Fibroblast of lung (primary cell): Measurements from ENCODE around the gene CFAP299. TPM values are rescaled to one million over a fixed set of nuclear protein-coding genes. Genes with fewer than 3 reads are reported as not detected.

Source experiments
- DNase-seq, 2 donors: peaks; one replicate each; pipeline versions ENCODE4 v3.0.0 to v3.0.0-alpha.2; 2010; ENCODE audit warnings: low read depth in 2 of 2
- H2AFZ ChIP-seq: 2 replicates; pipeline ENCODE4 v1.5.1; 2012; ENCODE audit warnings: low read length, control low read depth, inconsistent platforms
- H3K27ac ChIP-seq: 2 replicates; pipeline ENCODE4 v1.5.1; 2011; ENCODE audit warnings: low read length, control low read depth; ENCODE audit not compliant: insufficient read depth
- H3K27me3 ChIP-seq: 2 replicates; pipeline ENCODE4 v1.5.1; 2011; ENCODE audit warnings: mild to moderate bottlenecking, low read length; ENCODE audit not compliant: control insufficient read depth, insufficient read depth
- H3K36me3 ChIP-seq: 2 replicates; pipeline ENCODE4 v1.5.1; 2011; ENCODE audit warnings: low read length; ENCODE audit not compliant: control insufficient read depth, insufficient read depth
- H3K4me1 ChIP-seq: 2 replicates; pipeline ENCODE4 v1.5.1; 2011; ENCODE audit warnings: low read length; ENCODE audit not compliant: control insufficient read depth, insufficient read depth; ENCODE audit errors: extremely low read depth
- H3K4me2 ChIP-seq: 2 replicates; pipeline ENCODE4 v1.5.1; 2011; ENCODE audit warnings: low read length, control low read depth; ENCODE audit not compliant: insufficient read depth; ENCODE audit errors: extremely low read depth
- H3K4me3 ChIP-seq, 4 experiments: fragments of 200-600 bp in 1 of 4; sonication (generic) in 1 of 4; replicated peaks in 1 of 4; 2 replicates each; pipeline ENCODE4 v1.5.1; 2011 to 2016; ENCODE audit warnings: low read length in 4 of 4, low read depth in 3 of 4, mild to moderate bottlenecking in 3 of 4, control low read depth in 2 of 4, inconsistent platforms in 1 of 4, mixed read lengths in 1 of 4; ENCODE audit not compliant: insufficient read depth in 1 of 4; ENCODE audit errors: control extremely low read depth in 1 of 4
- H3K79me2 ChIP-seq: 2 replicates; pipeline ENCODE4 v1.5.1; 2012; ENCODE audit warnings: mild to moderate bottlenecking, low read length, inconsistent platforms; ENCODE audit not compliant: control insufficient read depth, insufficient read depth
- H3K9ac ChIP-seq: 2 replicates; pipeline ENCODE4 v1.5.1; 2011; ENCODE audit warnings: mild to moderate bottlenecking, low read length, control low read depth; ENCODE audit not compliant: insufficient read depth
- H3K9me3 ChIP-seq: 2 replicates; pipeline ENCODE4 v1.5.1; 2012; ENCODE audit warnings: low read depth, low read length; ENCODE audit not compliant: control insufficient read depth, insufficient read depth
- H4K20me1 ChIP-seq: 2 replicates; pipeline ENCODE4 v1.5.1; 2011; ENCODE audit warnings: low read length; ENCODE audit not compliant: control insufficient read depth, insufficient read depth; ENCODE audit errors: extremely low read depth
- CTCF ChIP-seq, 2 donors: IDR thresholded peaks in 1 of 2; conservative IDR thresholded peaks in 1 of 2; 1 replicate in 1 of 2; 2 replicates in 1 of 2; pipeline ENCODE4 v1.5.1; 2011 to 2012; ENCODE audit warnings: low read length in 2 of 2, control low read depth in 1 of 2, inconsistent platforms in 1 of 2, low read depth in 1 of 2, mild to moderate bottlenecking in 1 of 2
- EZH2 ChIP-seq: IDR thresholded peaks from 2 replicates; pipeline ENCODE4 v1.5.1; 2012; ENCODE audit warnings: low read length, control low read depth, mild to moderate bottlenecking; ENCODE audit errors: missing control alignments
- polyA plus RNA-seq, 2 donors: library from polyadenylated mRNA; depleted of rRNA in 1 of 2; stranded (reverse) in 1 of 2; unstranded in 1 of 2; fragments of >200 nt; gene quantifications; 2 replicates each; pipeline ENCODE4 v1.2.1, GENCODE V29; 2011 to 2012; ENCODE audit warnings: missing spikeins in 1 of 2
- total RNA-seq: library from RNA; depleted of rRNA; stranded (reverse); fragments of >200 nt; gene quantifications from 2 replicates; pipeline ENCODE4 v1.2.1, GENCODE V29; 2014

The CFAP299 gene
- total and polyA plus RNA-seq, 2 donors (not counting 1 experiment from before 2014, with no cell fraction given), result 0.79 to 16.2 TPM

GRCh38 chr4:80926446-80926845 is 590.9 kb downstream of the CFAP299 start:
- H3K27me3 ChIP-seq, result no peaks in the 10 kb centered on the region
- H3K27ac ChIP-seq, result no peak overlapping the region
- no peaks in the 10 kb centered on the region for H3K4me1 ChIP-seq
- TF ChIP-seq CTCF (conservative IDR thresholded peaks at IDR 0.05 in 1 of 2, IDR thresholded peaks at IDR 0.05 in 1 of 2; ENCODE audit: low read depth in 1 of 2, low read length in 2 of 2) (no peak), EZH2 (no peak)
- H3K79me2 ChIP-seq, result no peaks in the 10 kb centered on the region
- H3K4me3 ChIP-seq, result no peak overlapping the region
- H2AFZ ChIP-seq, result no peak overlapping the region
- H3K9ac ChIP-seq, result no peak overlapping the region
- DNase-seq, result peak; percentile 1 to 15
- no peaks in the 10 kb centered on the region for H3K36me3 ChIP-seq
- no peaks in the 10 kb centered on the region for H4K20me1 ChIP-seq
- no peaks in the 10 kb centered on the region for H3K9me3 ChIP-seq
- H3K4me2 ChIP-seq, result no peak overlapping the region

GRCh38 chr4:80926891-80927290 is 591.4 kb downstream of the CFAP299 start:
- H3K4me2 ChIP-seq, result no peak overlapping the region
- no peak for DNase-seq
- H3K27me3 ChIP-seq, result no peaks in the 10 kb centered on the region
- TF ChIP-seq CTCF (conservative IDR thresholded peaks at IDR 0.05 in 1 of 2, IDR thresholded peaks at IDR 0.05 in 1 of 2; ENCODE audit: low read depth in 1 of 2, low read length in 2 of 2) (no peak), EZH2 (no peak)
- no peak overlapping the region for H2AFZ ChIP-seq
- no peaks in the 10 kb centered on the region for H3K4me1 ChIP-seq
- no peak overlapping the region for H3K9ac ChIP-seq
- H3K79me2 ChIP-seq, result no peaks in the 10 kb centered on the region
- no peaks in the 10 kb centered on the region for H3K36me3 ChIP-seq
- no peaks in the 10 kb centered on the region for H4K20me1 ChIP-seq
- H3K4me3 ChIP-seq, result no peak overlapping the region
- H3K9me3 ChIP-seq, result no peaks in the 10 kb centered on the region
- no peak overlapping the region for H3K27ac ChIP-seq

GRCh38 chr4:80927420-80927819 is 591.9 kb downstream of the CFAP299 start:
- Histone ChIP-seq H3K27me3 (no peaks in the 10 kb centered on the region), H3K9me3 (no peaks in the 10 kb centered on the region), H3K27ac (no peak overlapping the region), H3K4me3 (no peak overlapping the region), H3K4me1 (no peaks in the 10 kb centered on the region), H2AFZ (no peak overlapping the region), H4K20me1 (no peaks in the 10 kb centered on the region), H3K36me3 (no peaks in the 10 kb centered on the region), H3K79me2 (no peaks in the 10 kb centered on the region), H3K9ac (no peak overlapping the region), H3K4me2 (no peak overlapping the region)
- TF ChIP-seq EZH2, result no peak
- no peak for TF ChIP-seq CTCF (conservative IDR thresholded peaks at IDR 0.05 in 1 of 2, IDR thresholded peaks at IDR 0.05 in 1 of 2; ENCODE audit: low read depth in 1 of 2, low read length in 2 of 2)
- DNase-seq, result no peak
